Gastrocnemius medialis (tissue), 4 donors: Measurements from ENCODE around the gene RABGAP1.

Experiments
- POLR2A ChIP-seq, 2 donors: fragments of 450-650 bp; IDR thresholded peaks; one replicate each; pipeline ENCODE4 v1.6.1; 2017; ENCODE audit warnings: antibody characterized with exemption in 2 of 2, mild to moderate bottlenecking in 2 of 2, moderate library complexity in 2 of 2
- TF ChIP-seq, protein P1 (sequence below), 5 experiments: fragments of 450-650 bp in 3 of 5; fragments of 200-600 bp in 2 of 5; sonication (generic) in 2 of 5; IDR thresholded peaks in 4 of 5; conservative IDR thresholded peaks in 1 of 5; 1 replicate in 4 of 5; 2 replicates in 1 of 5; pipeline ENCODE4 v1.5.1; 2016 to 2019; ENCODE audit warnings: antibody characterized with exemption in 5 of 5, mild to moderate bottlenecking in 3 of 5, moderate library complexity in 3 of 5

DNA sequence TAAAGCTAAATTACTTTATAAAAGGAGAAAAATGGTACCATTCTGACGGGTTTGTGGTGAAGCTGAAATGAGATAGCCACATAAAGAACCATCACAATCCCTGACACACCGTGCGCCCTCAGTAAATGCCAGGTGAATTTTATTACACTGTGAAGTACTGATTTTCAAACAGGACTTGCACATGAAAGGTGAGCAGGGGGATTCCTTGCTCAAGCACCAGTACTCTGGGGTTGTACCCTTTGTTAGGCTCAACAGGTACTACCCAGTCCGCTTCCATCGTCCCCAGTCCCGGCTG, 419 bp upstream of the RABGAP1 start:
- TF ChIP-seq POLR2A (IDR thresholded peaks at IDR 0.05): no peak
- TF ChIP-seq, protein P1, sequence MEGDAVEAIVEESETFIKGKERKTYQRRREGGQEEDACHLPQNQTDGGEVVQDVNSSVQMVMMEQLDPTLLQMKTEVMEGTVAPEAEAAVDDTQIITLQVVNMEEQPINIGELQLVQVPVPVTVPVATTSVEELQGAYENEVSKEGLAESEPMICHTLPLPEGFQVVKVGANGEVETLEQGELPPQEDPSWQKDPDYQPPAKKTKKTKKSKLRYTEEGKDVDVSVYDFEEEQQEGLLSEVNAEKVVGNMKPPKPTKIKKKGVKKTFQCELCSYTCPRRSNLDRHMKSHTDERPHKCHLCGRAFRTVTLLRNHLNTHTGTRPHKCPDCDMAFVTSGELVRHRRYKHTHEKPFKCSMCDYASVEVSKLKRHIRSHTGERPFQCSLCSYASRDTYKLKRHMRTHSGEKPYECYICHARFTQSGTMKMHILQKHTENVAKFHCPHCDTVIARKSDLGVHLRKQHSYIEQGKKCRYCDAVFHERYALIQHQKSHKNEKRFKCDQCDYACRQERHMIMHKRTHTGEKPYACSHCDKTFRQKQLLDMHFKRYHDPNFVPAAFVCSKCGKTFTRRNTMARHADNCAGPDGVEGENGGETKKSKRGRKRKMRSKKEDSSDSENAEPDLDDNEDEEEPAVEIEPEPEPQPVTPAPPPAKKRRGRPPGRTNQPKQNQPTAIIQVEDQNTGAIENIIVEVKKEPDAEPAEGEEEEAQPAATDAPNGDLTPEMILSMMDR (IDR thresholded peaks at IDR 0.05 in 4 of 5, conservative IDR thresholded peaks at IDR 0.05 in 1 of 5): no peak
